Tibial artery (tissue), 4 donors: Measurements from ENCODE around the gene MED13.

Experiments used
- DNase-seq, 2 donors: peaks; one replicate each; pipeline ENCODE4 v3.0.0-alpha.2; 2019
- H3K27ac ChIP-seq, 2 donors: fragments of 200-600 bp; sonication (generic) in 1 of 2; 1 replicate in 1 of 2; 2 replicates in 1 of 2; pipeline ENCODE4 v1.5.1; 2018 to 2019; ENCODE audit warnings: mild to moderate bottlenecking in 1 of 2
- H3K27me3 ChIP-seq, 2 donors: fragments of 200-600 bp; sonication (generic) in 1 of 2; one replicate each; pipeline versions ENCODE4 v1.5.1 to v1.6.0; 2016 to 2019
- H3K36me3 ChIP-seq, 3 donors: fragments of 200-600 bp; sonication (generic) in 2 of 3; one replicate each; pipeline ENCODE4 v1.5.1; 2016 to 2019; ENCODE audit warnings: mild to moderate bottlenecking in 2 of 3
- H3K4me1 ChIP-seq, 4 donors: fragments of 200-600 bp; sonication (generic) in 2 of 4; 1 replicate in 3 of 4; 2 replicates in 1 of 4; pipeline ENCODE4 v1.5.1; 2016 to 2019
- H3K4me3 ChIP-seq, 2 donors: fragments of 200-600 bp; sonication (generic) in 1 of 2; 1 replicate in 1 of 2; 2 replicates in 1 of 2; pipeline ENCODE4 v1.5.1; 2018 to 2019; ENCODE audit warnings: mild to moderate bottlenecking in 2 of 2
- H3K9me3 ChIP-seq, 3 donors: fragments of 200-600 bp; sonication (generic) in 1 of 3; one replicate each; pipeline ENCODE4 v1.5.1; 2016 to 2019
- intact Hi-C: fragments of 100-400 bp; cut with DNase I; formaldehyde crosslinking; loops from one replicate; pipeline ENCODE4 v1.15.0; 2023; ENCODE audit warnings: low total_unique reads
- TF ChIP-seq, protein P1 (sequence below), 2 experiments: fragments of 200-600 bp in 1 of 2; fragments of 450-650 bp in 1 of 2; IDR thresholded peaks; one replicate each; pipeline ENCODE4 v1.5.1; 2017 to 2019; ENCODE audit warnings: antibody characterized with exemption in 2 of 2, mild to moderate bottlenecking in 1 of 2, moderate library complexity in 1 of 2

Gene MED13

DNA sequence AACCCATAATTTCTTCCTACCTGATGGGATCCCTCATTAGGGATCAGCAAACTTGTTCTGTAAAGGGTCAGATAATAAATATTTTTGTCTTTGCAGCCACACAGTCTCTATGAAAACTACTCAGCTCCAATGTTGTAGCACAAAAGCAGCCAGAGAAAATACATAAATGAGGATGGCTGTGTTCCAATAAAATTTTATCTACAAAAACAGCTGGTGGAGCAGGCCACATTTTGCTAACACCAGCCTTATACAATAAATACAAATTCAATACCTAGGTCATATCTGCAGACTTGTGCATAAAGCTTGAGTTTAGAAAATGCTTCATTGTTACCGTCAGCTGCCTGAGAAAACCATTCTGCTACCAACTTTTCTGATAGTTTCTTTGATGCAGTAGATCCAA, 98.9 kb downstream of the MED13 start:
- H3K9me3 ChIP-seq, result no peaks in the 10 kb centered on the region
- no peak overlapping the region for H3K27ac ChIP-seq
- no peak for DNase-seq
- intact Hi-C loops, result no loop called here
- no peaks in the 10 kb centered on the region for H3K27me3 ChIP-seq
- H3K4me1 ChIP-seq, result no peaks in the 10 kb centered on the region
- TF ChIP-seq, protein P1, sequence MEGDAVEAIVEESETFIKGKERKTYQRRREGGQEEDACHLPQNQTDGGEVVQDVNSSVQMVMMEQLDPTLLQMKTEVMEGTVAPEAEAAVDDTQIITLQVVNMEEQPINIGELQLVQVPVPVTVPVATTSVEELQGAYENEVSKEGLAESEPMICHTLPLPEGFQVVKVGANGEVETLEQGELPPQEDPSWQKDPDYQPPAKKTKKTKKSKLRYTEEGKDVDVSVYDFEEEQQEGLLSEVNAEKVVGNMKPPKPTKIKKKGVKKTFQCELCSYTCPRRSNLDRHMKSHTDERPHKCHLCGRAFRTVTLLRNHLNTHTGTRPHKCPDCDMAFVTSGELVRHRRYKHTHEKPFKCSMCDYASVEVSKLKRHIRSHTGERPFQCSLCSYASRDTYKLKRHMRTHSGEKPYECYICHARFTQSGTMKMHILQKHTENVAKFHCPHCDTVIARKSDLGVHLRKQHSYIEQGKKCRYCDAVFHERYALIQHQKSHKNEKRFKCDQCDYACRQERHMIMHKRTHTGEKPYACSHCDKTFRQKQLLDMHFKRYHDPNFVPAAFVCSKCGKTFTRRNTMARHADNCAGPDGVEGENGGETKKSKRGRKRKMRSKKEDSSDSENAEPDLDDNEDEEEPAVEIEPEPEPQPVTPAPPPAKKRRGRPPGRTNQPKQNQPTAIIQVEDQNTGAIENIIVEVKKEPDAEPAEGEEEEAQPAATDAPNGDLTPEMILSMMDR (IDR thresholded peaks at IDR 0.05), result no peak
- H3K4me3 ChIP-seq, result no peak overlapping the region
- peaks cover 77 to 93% (median 77%) of the 10 kb centered on the region in 3 donors for H3K36me3 ChIP-seq

DNA sequence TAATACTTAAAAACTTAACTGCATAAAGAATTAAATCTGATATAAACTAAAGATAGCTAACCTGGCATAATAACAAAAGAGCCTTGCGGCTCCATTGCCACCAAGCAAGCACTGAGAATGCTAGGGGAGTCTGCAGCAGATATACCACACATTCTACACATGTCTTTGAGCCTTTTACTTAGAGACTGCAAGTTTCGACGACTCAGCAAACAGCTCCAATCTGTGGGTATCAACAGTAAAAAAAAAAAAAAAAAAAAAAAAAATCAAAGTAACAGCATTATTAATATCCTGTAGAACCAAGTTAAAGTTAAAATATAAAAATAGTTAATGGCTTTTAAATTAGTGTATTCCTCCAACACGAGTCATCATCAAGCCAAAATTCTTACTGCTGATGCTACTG, 109.5 kb downstream of the MED13 start:
- Histone ChIP-seq H3K9me3 (no peaks in the 10 kb centered on the region), H3K36me3 (peaks cover 81 to 94% (median 82%) of the 10 kb centered on the region in 3 donors), H3K27ac (no peak overlapping the region), H3K27me3 (no peaks in the 10 kb centered on the region), H3K4me3 (no peak overlapping the region), H3K4me1 (no peaks in the 10 kb centered on the region)
- intact Hi-C loops, result loop anchor here (10.0 kb wide), 1 partner anchor 79 kb away; no protein-coding TSS in a partner anchor
- TF ChIP-seq, protein P1 (IDR thresholded peaks at IDR 0.05), result no peak
- no peak for DNase-seq

- DNase-seq, result no peak
- H3K9me3 ChIP-seq, result no peaks in the 10 kb centered on the region
- TF ChIP-seq, protein P1 (IDR thresholded peaks at IDR 0.05), result no peak
- H3K36me3 ChIP-seq, result peaks cover 75 to 85% (median 79%) of the 10 kb centered on the region in 3 donors
- intact Hi-C loops, result no loop called here
- H3K27me3 ChIP-seq, result no peaks in the 10 kb centered on the region
- no peak overlapping the region for H3K27ac ChIP-seq
- H3K4me3 ChIP-seq, result no peak overlapping the region
- H3K4me1 ChIP-seq, result no peaks in the 10 kb centered on the region
Observed at GRCh38 chr17:61947367-61948078, 117.6 kb downstream of the MED13 start.

- Histone ChIP-seq H3K9me3 (no peaks in the 10 kb centered on the region), H3K27me3 (no peaks in the 10 kb centered on the region), H3K36me3 (peaks cover 67 to 76% (median 67%) of the 10 kb centered on the region in 3 donors), H3K4me3 (no peak overlapping the region), H3K27ac (no peak overlapping the region), H3K4me1 (no peaks in the 10 kb centered on the region)
- intact Hi-C loops, result no loop called here
- no peak for DNase-seq
- TF ChIP-seq, protein P1 (IDR thresholded peaks at IDR 0.05), result no peak
Observed at GRCh38 chr17:61946359-61946758, 118.7 kb downstream of the MED13 start.

DNA sequence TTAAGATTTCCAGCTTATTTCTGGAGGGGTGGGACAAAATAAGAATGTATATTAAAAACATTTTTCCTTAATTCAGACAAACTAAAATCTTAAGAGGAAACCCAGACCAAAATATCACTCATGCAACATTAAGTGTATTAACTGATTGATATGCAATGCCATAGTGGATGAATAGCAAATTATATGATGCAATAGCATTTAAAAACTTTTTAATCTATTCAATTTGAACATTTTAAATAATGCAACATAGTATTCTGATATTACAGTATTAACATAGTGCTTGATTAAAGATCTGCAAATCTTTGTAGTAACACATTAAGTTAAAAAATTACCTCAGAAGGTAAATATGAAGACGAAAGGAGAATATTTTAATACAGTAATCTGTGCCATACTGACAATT, 122.0 kb downstream of the MED13 start:
- Histone ChIP-seq H3K27ac (no peak overlapping the region), H3K27me3 (no peaks in the 10 kb centered on the region), H3K4me1 (no peaks in the 10 kb centered on the region), H3K9me3 (no peaks in the 10 kb centered on the region), H3K36me3 (peaks cover 35 to 48% (median 38%) of the 10 kb centered on the region in 3 donors), H3K4me3 (no peak overlapping the region)
- no peak for DNase-seq
- intact Hi-C loops, result no loop called here
- TF ChIP-seq, protein P1 (IDR thresholded peaks at IDR 0.05), result no peak
